HepG2 (cell line): Measurements from ENCODE around the gene CHRNB1. TPM values are rescaled to one million over a fixed set of nuclear protein-coding genes. Genes with fewer than 3 reads are reported as not detected.

Source experiments
- CREB1 ChIP-seq, 2 experiments: fragments of 450-650 bp in 1 of 2; IDR thresholded peaks; 2 replicates each; pipeline ENCODE4 v1.6.1; 2016 to 2017; ENCODE audit warnings: control low read depth in 1 of 2, mild to moderate bottlenecking in 1 of 2, missing compliant biosample characterization in 1 of 2, missing genetic modification characterization in 1 of 2
- CTCF ChIP-seq: sonication (generic); formaldehyde crosslinking; IDR thresholded peaks from 2 replicates; pipeline ENCODE4 v1.5.0; 2020; ENCODE audit warnings: mild to moderate bottlenecking, missing genetic modification reagents, moderate library complexity
- ELF3 ChIP-seq: IDR thresholded peaks from 2 replicates; pipeline ENCODE4 v1.6.1; 2016; ENCODE audit warnings: missing genetic modification reagents, missing compliant biosample characterization
- KDM2A ChIP-seq: sonication (generic); formaldehyde crosslinking; IDR thresholded peaks from 2 replicates; pipeline ENCODE4 v1.4.0; 2020; ENCODE audit warnings: low read depth, missing genetic modification reagents, borderline replicate concordance
- LRRFIP1 ChIP-seq: sonication (generic); formaldehyde crosslinking; conservative IDR thresholded peaks from 2 replicates; pipeline ENCODE4 v1.4.0; 2020; ENCODE audit warnings: missing genetic modification reagents
- NPAS2 ChIP-seq: sonication (generic); formaldehyde crosslinking; IDR thresholded peaks from 2 replicates; pipeline ENCODE4 v1.8.0; 2022; ENCODE audit warnings: mild to moderate bottlenecking, missing genetic modification reagents, borderline replicate concordance
- NR1H2 ChIP-seq: sonication (generic); formaldehyde crosslinking; IDR thresholded peaks from 2 replicates; pipeline ENCODE4 v1.8.1; 2022; ENCODE audit warnings: low read depth, missing genetic modification reagents, borderline replicate concordance
- RXRB ChIP-seq: IDR thresholded peaks from 2 replicates; pipeline ENCODE4 v1.6.1; 2016; ENCODE audit warnings: borderline replicate concordance, missing genetic modification reagents, missing compliant biosample characterization
- SP2 ChIP-seq: sonication (generic); formaldehyde crosslinking; IDR thresholded peaks from 2 replicates; pipeline ENCODE4 v1.5.1; 2020; ENCODE audit warnings: mild to moderate bottlenecking, missing genetic modification reagents
- TCF12 ChIP-seq, 2 experiments: fragments of 450-650 bp in 1 of 2; sonication (generic) in 1 of 2; formaldehyde crosslinking in 1 of 2; IDR thresholded peaks; 2 replicates each; pipeline versions ENCODE4 v1.6.1 to v1.8.0; 2017 to 2022; ENCODE audit warnings: antibody characterized with exemption in 1 of 2, mild to moderate bottlenecking in 1 of 2, missing genetic modification reagents in 1 of 2, moderate library complexity in 1 of 2
- ZBTB2 ChIP-seq: sonication (generic); formaldehyde crosslinking; IDR thresholded peaks from 2 replicates; pipeline ENCODE4 v1.8.0; 2022; ENCODE audit warnings: low read depth, missing genetic modification reagents
- ZBTB7A ChIP-seq: sonication (generic); formaldehyde crosslinking; IDR thresholded peaks from 2 replicates; pipeline ENCODE4 v1.8.0; 2022; ENCODE audit warnings: mild to moderate bottlenecking, missing genetic modification reagents
- ZIK1 ChIP-seq: sonication (generic); formaldehyde crosslinking; IDR thresholded peaks from 2 replicates; pipeline ENCODE4 v1.5.0; 2020; ENCODE audit warnings: mild to moderate bottlenecking, low read depth, missing genetic modification reagents, borderline replicate concordance
- ZNF281 ChIP-seq: sonication (generic); formaldehyde crosslinking; IDR thresholded peaks from 2 replicates; pipeline ENCODE4 v1.4.0; 2020; ENCODE audit warnings: missing genetic modification reagents, borderline replicate concordance
- ZNF350 ChIP-seq: sonication (generic); formaldehyde crosslinking; IDR thresholded peaks from 2 replicates; pipeline ENCODE4 v1.4.0; 2020; ENCODE audit warnings: mild to moderate bottlenecking, low read depth, missing genetic modification reagents, borderline replicate concordance
- ZNF501 ChIP-seq: sonication (generic); formaldehyde crosslinking; IDR thresholded peaks from 2 replicates; pipeline ENCODE4 v1.5.1; 2020; ENCODE audit warnings: mild to moderate bottlenecking, moderate library complexity, missing genetic modification reagents
- ZNF629 ChIP-seq: sonication (generic); formaldehyde crosslinking; conservative IDR thresholded peaks from 2 replicates; pipeline ENCODE4 v1.5.0; 2020; ENCODE audit warnings: missing genetic modification reagents
- ZNF777 ChIP-seq: sonication (generic); formaldehyde crosslinking; IDR thresholded peaks from 2 replicates; pipeline ENCODE4 v1.4.0; 2020; ENCODE audit warnings: missing genetic modification reagents
- polyA plus RNA-seq, 8 experiments: library from polyadenylated mRNA; depleted of rRNA in 3 of 8; stranded (reverse) in 7 of 8; unstranded in 1 of 8; fragments of >200 nt; fragmentation: Illumina TruSeq in 4 of 8; extraction: Trizol in 4 of 8; gene quantifications; 2 replicates each; pipeline versions ENCODE4 v1.2.1 to v1.2.3, GENCODE V29; 2011 to 2016; ENCODE audit warnings: low read depth in 4 of 8, missing spikeins in 1 of 8, mixed read lengths in 1 of 8; ENCODE audit not compliant: insufficient read depth in 1 of 8
- total RNA-seq, 5 experiments: library from RNA; depleted of rRNA; stranded (reverse); fragments of >200 nt; fragmentation: Illumina TruSeq; extraction: Trizol; gene quantifications; 2 replicates each; pipeline ENCODE4 v1.2.3, GENCODE V29; 2016; ENCODE audit warnings: low read depth in 1 of 5

The CHRNB1 gene
- total and polyA plus RNA-seq, 2 of the 13 experiments (the other 11 are each of a cell fraction or from before 2014, with no cell fraction given), result 5.4 to 33.7 TPM

- TF ChIP-seq LRRFIP1 (CRISPR knock-in tag) (no peak), SP2 (CRISPR knock-in tag) (no peak), ZNF501 (CRISPR knock-in tag) (peak; percentile 91), KDM2A (CRISPR knock-in tag) (no peak; the same call in 1 of the 2 replicates), ZNF350 (CRISPR knock-in tag) (no peak), ZIK1 (CRISPR knock-in tag) (peak; percentile 37; the same call in 1 of the 2 replicates), CTCF (CRISPR knock-in tag) (peak; percentile 52), ZNF629 (CRISPR knock-in tag) (no peak), NPAS2 (CRISPR knock-in tag) (no peak), NR1H2 (CRISPR knock-in tag) (no peak), TCF12 (IDR thresholded peaks at IDR 0.05) (no peak), TCF12 (CRISPR knock-in tag; IDR thresholded peaks at IDR 0.05) (peak; percentile 59; the same call in 1 of the 2 replicates), ZBTB2 (no peak), ZBTB7A (CRISPR knock-in tag) (no peak), CREB1 (IDR thresholded peaks at IDR 0.05) (peak; percentile 86), CREB1 (CRISPR knock-in tag; IDR thresholded peaks at IDR 0.05) (peak; percentile 93), RXRB (CRISPR knock-in tag) (peak; percentile 7; the same call in 1 of the 2 replicates), ZNF281 (CRISPR knock-in tag) (peak; percentile 94), ELF3 (CRISPR knock-in tag) (peak; percentile 36; the same call in 1 of the 2 replicates), ZNF777 (CRISPR knock-in tag) (no peak)
These were observed 38.6 kb downstream of the CHRNB1 start (continued) for GRCh38 chr17:7483255-7484066.
